GM12891 (cell line): ENCODE results near the gene CABLES1.

Experiments used
- POLR2AphosphoS5 ChIP-seq: IDR thresholded peaks from 2 replicates; pipeline ENCODE4 v1.6.1; 2011; ENCODE audit warnings: low read depth, low read length, control low read depth
- SPI1 ChIP-seq: IDR thresholded peaks from 2 replicates; pipeline ENCODE4 v1.6.1; 2011; ENCODE audit warnings: low read depth, low read length, control low read depth

DNA sequence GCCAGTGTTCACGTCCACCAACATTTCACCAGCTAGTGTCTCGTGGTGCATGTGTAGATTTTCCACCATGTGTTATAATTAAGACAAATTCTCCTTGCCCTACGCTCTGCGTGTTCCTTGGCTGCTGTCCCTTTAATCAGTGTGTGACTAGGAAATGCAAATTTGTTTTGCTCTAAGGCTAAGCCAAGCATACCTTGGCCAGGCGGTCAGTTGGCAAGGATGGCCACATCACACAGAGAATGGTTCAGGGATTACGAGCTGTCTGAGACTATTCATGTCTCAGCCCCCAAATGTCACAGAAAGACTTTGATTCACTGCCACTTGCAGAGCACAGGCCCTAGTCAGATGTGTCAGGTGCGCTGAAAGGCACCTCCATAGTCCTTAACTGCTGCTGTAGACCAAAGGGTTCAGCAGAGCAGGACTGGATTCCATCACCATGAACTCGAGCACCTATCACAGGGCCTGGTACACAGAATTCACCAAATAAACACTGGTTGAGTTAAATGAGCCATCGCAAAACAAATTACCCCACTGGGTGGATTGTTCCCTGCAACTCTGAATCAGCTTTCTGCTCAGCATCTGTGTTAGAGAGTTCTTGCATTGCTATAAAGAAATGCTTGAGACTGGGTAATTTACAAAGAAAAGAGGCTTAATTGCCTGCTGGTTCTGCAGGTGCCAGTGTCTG, 128.4 kb downstream of the CABLES1 start:
- no peak for TF ChIP-seq POLR2AphosphoS5
- TF ChIP-seq SPI1, result no peak
